Activated CD4-positive, alpha-beta T cell treated with anti-CD3 and anti-CD28 coated beads, Interleukin-10, Interleukin-2, amounts not matched to agents 100 ng/mL and 50 ng/mL, durations not matched to agents 16 hours and 8 hours (primary cell): Measurements from ENCODE around the gene CAST.

Source experiments
- DNase-seq: peaks from one replicate; pipeline ENCODE4 v3.0.0-alpha.2; 2020

The CAST gene

GRCh38 chr5:96679293-96679692 lies 17.1 kb downstream of the CAST start:
- DNase-seq, result no peak

GRCh38 chr5:96680759-96681470 lies 18.7 kb downstream of the CAST start:
- DNase-seq, result no peak

GRCh38 chr5:96683392-96683791 lies 21.2 kb downstream of the CAST start:
- DNase-seq, result no peak

GRCh38 chr5:96683810-96684209 lies 21.6 kb downstream of the CAST start:
- no peak for DNase-seq

- peak; percentile 29 for DNase-seq
Observed at GRCh38 chr5:96687080-96687479, 24.9 kb downstream of the CAST start.

GRCh38 chr5:96687812-96688453 lies 25.8 kb downstream of the CAST start:
- DNase-seq, result peak; percentile 36

- no peak for DNase-seq
Observed at GRCh38 chr5:96690861-96691260, 28.7 kb downstream of the CAST start.

GRCh38 chr5:96691503-96692303 lies 29.5 kb downstream of the CAST start:
- no peak for DNase-seq

- no peak for DNase-seq
Observed at GRCh38 chr5:96692441-96692840, 30.3 kb downstream of the CAST start.

GRCh38 chr5:96699186-96699820 lies 37.1 kb downstream of the CAST start:
- DNase-seq, result no peak

GRCh38 chr5:96702503-96703383 lies 40.6 kb downstream of the CAST start:
- DNase-seq, result peak; percentile 70

GRCh38 chr5:96703384-96703920 lies 41.3 kb downstream of the CAST start:
- DNase-seq, result peak; percentile 68

GRCh38 chr5:96703995-96704394 lies 41.8 kb downstream of the CAST start:
- no peak for DNase-seq

GRCh38 chr5:96706433-96707111 lies 44.4 kb downstream of the CAST start:
- no peak for DNase-seq

GRCh38 chr5:96708600-96708999 lies 46.4 kb downstream of the CAST start:
- no peak for DNase-seq

GRCh38 chr5:96709152-96709821 lies 47.1 kb downstream of the CAST start:
- no peak for DNase-seq

GRCh38 chr5:96712100-96712746 lies 50.0 kb downstream of the CAST start:
- no peak for DNase-seq

- no peak for DNase-seq
Observed at GRCh38 chr5:96714450-96714849, 52.3 kb downstream of the CAST start.

GRCh38 chr5:96714951-96715451 lies 52.8 kb downstream of the CAST start:
- peak; percentile 42 for DNase-seq

- DNase-seq, result peak; percentile 9
Observed at GRCh38 chr5:96716007-96716406, 53.8 kb downstream of the CAST start.
